Breast epithelium (tissue), 4 donors: ENCODE measurements around the gene STIM1. TPM values are rescaled to one million over a fixed set of nuclear protein-coding genes. Genes with fewer than 3 reads are reported as not detected.

Experiments
- DNase-seq, 2 donors: peaks; one replicate each; pipeline ENCODE4 v3.0.0-alpha.2; 2019; ENCODE audit warnings: low spot score in 2 of 2
- H3K27ac ChIP-seq, 2 donors: fragments of 200-600 bp; sonication (generic) in 1 of 2; one replicate each; pipeline ENCODE4 v1.5.1; 2016 to 2019; ENCODE audit warnings: mild to moderate bottlenecking in 1 of 2
- H3K27me3 ChIP-seq, 2 donors: fragments of 200-600 bp; sonication (generic) in 1 of 2; one replicate each; pipeline versions ENCODE4 v1.5.1 to v1.6.0; 2017 to 2019; ENCODE audit warnings: control low read depth in 1 of 2, mild to moderate bottlenecking in 1 of 2
- H3K36me3 ChIP-seq: fragments of 200-600 bp; one replicate; pipeline ENCODE4 v1.5.1; 2019
- H3K4me1 ChIP-seq, 2 donors: fragments of 200-600 bp; sonication (generic); one replicate each; pipeline ENCODE4 v1.5.1; 2016 to 2019; ENCODE audit warnings: control low read depth in 1 of 2
- H3K4me3 ChIP-seq, 3 donors: fragments of 200-600 bp; sonication (generic); 1 replicate in 2 of 3; 2 replicates in 1 of 3; pipeline ENCODE4 v1.5.1; 2016 to 2019; ENCODE audit warnings: mild to moderate bottlenecking in 3 of 3, moderate library complexity in 2 of 3
- H3K9me3 ChIP-seq, 2 donors: fragments of 200-600 bp; sonication (generic) in 1 of 2; one replicate each; pipeline ENCODE4 v1.5.1; 2016 to 2019; ENCODE audit warnings: control low read depth in 1 of 2
- POLR2A ChIP-seq: fragments of 450-650 bp; IDR thresholded peaks from one replicate; pipeline ENCODE4 v1.6.1; 2016; ENCODE audit warnings: antibody characterized with exemption, mild to moderate bottlenecking, moderate library complexity
- POLR2AphosphoS5 ChIP-seq, 3 donors: sonication (generic); formaldehyde crosslinking; IDR thresholded peaks; one replicate each; pipeline ENCODE4 v1.6.1; 2017; ENCODE audit warnings: antibody characterized with exemption in 3 of 3
- intact Hi-C: fragments of 100-400 bp; cut with DNase I; formaldehyde crosslinking; loops from one replicate; pipeline ENCODE4 v1.15.1; 2023; ENCODE audit warnings: low total_unique reads
- total RNA-seq, 3 donors: library from RNA; depleted of rRNA; stranded (reverse); fragments of >200 nt; gene quantifications; one replicate each; pipeline ENCODE4 v1.1.0, GENCODE V29; 2016
- TF ChIP-seq, protein P1 (sequence below), 3 donors: fragments of 450-650 bp; IDR thresholded peaks; one replicate each; pipeline ENCODE4 v1.5.1; 2016 to 2017; ENCODE audit warnings: antibody characterized with exemption in 3 of 3, mild to moderate bottlenecking in 3 of 3, moderate library complexity in 3 of 3

The STIM1 gene
- total RNA-seq, 3 donors from 2014 or later: 44.2 to 68.2 (median 47.9) TPM

GRCh38 chr11:4076774-4077173, 221.3 kb downstream of the STIM1 start:
- Histone ChIP-seq H3K9me3 (no peaks in the 10 kb centered on the region), H3K27me3 (no peaks in the 10 kb centered on the region), H3K4me1 (peaks cover 0 to 4% of the 10 kb centered on the region in 2 donors), H3K36me3 (no peaks in the 10 kb centered on the region), H3K4me3 (no peak overlapping the region), H3K27ac (no peak overlapping the region)
- TF ChIP-seq POLR2AphosphoS5 (IDR thresholded peaks at IDR 0.05) (no peak), POLR2A (no peak)
- TF ChIP-seq, protein P1, sequence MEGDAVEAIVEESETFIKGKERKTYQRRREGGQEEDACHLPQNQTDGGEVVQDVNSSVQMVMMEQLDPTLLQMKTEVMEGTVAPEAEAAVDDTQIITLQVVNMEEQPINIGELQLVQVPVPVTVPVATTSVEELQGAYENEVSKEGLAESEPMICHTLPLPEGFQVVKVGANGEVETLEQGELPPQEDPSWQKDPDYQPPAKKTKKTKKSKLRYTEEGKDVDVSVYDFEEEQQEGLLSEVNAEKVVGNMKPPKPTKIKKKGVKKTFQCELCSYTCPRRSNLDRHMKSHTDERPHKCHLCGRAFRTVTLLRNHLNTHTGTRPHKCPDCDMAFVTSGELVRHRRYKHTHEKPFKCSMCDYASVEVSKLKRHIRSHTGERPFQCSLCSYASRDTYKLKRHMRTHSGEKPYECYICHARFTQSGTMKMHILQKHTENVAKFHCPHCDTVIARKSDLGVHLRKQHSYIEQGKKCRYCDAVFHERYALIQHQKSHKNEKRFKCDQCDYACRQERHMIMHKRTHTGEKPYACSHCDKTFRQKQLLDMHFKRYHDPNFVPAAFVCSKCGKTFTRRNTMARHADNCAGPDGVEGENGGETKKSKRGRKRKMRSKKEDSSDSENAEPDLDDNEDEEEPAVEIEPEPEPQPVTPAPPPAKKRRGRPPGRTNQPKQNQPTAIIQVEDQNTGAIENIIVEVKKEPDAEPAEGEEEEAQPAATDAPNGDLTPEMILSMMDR (IDR thresholded peaks at IDR 0.05): no peak
- intact Hi-C loops: no loop called here
- no peak for DNase-seq

DNA sequence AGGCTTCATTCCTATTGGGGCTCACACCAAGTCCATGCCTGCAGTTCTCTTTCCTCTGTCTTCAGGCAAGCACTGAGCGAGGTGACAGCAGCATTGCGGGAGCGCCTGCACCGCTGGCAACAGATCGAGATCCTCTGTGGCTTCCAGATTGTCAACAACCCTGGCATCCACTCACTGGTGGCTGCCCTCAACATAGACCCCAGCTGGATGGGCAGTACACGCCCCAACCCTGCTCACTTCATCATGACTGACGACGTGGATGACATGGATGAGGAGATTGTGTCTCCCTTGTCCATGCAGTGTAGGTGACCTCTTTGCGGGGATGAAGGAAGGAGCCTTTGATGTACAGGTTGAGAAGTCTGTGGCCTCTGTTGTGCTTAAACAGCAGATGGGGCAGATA, 227.7 kb downstream of the STIM1 start:
- Histone ChIP-seq H3K27me3 (no peaks in the 10 kb centered on the region), H3K4me1 (no peaks in the 10 kb centered on the region), H3K4me3 (no peak overlapping the region), H3K27ac (no peak overlapping the region), H3K9me3 (no peaks in the 10 kb centered on the region), H3K36me3 (no peaks in the 10 kb centered on the region)
- TF ChIP-seq POLR2AphosphoS5 (IDR thresholded peaks at IDR 0.05): no peak
- no peak for DNase-seq
- intact Hi-C loops: no loop called here

DNA sequence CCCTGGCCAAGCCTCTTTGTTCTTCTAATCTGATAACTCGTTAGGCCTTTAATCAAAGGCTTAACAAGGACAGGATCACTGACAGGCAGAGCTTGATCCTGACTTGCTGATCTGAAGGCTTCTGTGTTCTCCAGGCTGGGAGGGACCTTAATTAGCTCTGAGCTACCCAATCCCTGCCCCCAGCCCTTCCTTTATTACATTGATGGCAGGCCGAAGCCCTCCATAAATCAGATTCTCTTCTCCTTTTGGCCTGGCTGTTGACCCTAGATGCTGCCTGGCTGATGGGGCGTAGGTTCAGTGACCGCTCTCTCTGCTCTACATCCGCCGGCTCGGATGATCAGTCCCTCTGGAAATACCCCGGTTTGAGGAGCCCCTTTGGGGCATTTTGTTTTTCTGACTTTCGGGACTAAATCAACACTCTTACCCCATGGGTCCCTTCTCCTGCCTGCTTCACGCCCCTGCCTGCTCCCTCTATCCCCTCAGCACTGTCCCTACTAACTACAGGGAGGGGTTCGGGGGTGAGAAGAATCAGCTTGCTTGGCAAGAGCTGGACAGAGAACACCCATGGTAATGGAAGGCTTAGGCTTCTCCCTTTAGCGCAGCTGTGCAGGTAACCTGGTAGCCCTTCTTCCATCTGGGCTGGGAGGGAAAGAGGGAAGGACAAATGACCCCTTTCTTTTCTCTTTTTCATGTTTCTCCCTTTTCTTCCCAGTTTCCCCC, 229.1 kb downstream of the STIM1 start:
- no peak overlapping the region for H3K4me3 ChIP-seq
- no peaks in the 10 kb centered on the region for H3K4me1 ChIP-seq
- H3K27ac ChIP-seq: no peak overlapping the region
- no peaks in the 10 kb centered on the region for H3K9me3 ChIP-seq
- H3K36me3 ChIP-seq: no peaks in the 10 kb centered on the region
- no peak for DNase-seq
- TF ChIP-seq POLR2AphosphoS5 (IDR thresholded peaks at IDR 0.05) (no peak), POLR2A (no peak)
- intact Hi-C loops: no loop called here
- no peaks in the 10 kb centered on the region for H3K27me3 ChIP-seq

DNA sequence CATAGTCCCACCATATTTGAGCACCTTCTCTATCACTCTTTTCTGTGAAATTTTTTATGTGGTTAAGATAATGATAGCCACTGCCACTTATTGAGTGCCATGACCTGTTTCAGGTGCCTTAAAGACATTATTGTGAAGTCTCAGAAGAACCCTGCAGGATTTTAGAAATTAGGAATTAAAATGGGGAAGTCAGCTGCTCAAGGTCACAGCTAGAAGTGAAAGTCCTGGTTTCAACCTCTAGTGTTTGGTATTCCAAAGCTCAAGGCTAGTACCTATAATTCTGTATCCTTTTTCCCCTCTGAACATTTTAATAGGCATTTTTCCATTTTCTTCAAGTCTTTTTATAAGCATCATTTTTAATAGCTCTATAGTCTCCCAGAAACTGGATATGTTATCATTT, 230.1 kb downstream of the STIM1 start:
- Histone ChIP-seq H3K4me1 (no peaks in the 10 kb centered on the region), H3K36me3 (no peaks in the 10 kb centered on the region), H3K27me3 (no peaks in the 10 kb centered on the region), H3K27ac (no peak overlapping the region), H3K4me3 (no peak overlapping the region), H3K9me3 (no peaks in the 10 kb centered on the region)
- DNase-seq: no peak
- TF ChIP-seq, protein P1 (IDR thresholded peaks at IDR 0.05): no peak
- no peak for TF ChIP-seq POLR2A
- no peak for TF ChIP-seq POLR2AphosphoS5 (IDR thresholded peaks at IDR 0.05)
- intact Hi-C loops: no loop called here

DNA sequence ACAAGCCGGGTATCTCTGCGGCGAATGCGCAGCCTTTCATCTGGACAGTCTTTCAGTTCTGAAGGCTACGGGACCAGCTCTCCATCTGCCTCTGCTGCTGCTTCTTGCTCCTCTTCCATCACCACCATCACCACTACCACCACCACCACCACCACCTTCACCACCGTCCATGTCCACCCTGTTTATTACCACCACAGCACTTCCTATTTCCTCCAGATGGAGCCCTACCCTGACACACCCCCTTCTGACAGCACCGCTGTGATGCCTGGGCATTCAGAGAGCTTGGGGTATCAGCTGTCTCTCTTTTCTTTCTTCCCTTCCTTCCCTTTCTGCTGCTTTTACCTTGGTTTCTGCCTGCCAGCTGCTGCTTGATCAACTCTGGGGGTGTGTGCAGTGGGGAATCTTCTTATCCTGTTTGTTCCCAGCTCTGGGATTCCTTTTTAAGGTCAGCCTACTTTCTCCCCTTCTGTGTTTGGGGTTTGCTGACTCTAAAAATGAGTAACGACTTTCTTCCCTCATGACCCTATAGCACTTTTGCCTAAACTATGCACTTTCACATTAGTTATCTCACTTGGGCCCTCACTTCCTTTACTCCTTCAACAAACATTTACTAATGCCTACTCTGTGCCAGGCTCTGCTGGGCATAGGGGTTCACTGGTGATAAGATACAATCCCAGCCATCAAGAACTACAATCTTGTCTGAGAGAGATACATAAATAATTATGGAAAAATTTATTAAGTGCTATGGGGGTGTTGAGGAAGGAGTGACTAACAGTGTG, 231.3 kb downstream of the STIM1 start:
- no peaks in the 10 kb centered on the region for H3K36me3 ChIP-seq
- H3K4me1 ChIP-seq: no peaks in the 10 kb centered on the region
- no peaks in the 10 kb centered on the region for H3K9me3 ChIP-seq
- TF ChIP-seq POLR2AphosphoS5 (IDR thresholded peaks at IDR 0.05) (no peak), POLR2A (no peak)
- TF ChIP-seq, protein P1 (IDR thresholded peaks at IDR 0.05): no peak
- H3K27me3 ChIP-seq: no peaks in the 10 kb centered on the region
- intact Hi-C loops: no loop called here
- no peak for DNase-seq
- no peak overlapping the region for H3K4me3 ChIP-seq
- no peak overlapping the region for H3K27ac ChIP-seq

DNA sequence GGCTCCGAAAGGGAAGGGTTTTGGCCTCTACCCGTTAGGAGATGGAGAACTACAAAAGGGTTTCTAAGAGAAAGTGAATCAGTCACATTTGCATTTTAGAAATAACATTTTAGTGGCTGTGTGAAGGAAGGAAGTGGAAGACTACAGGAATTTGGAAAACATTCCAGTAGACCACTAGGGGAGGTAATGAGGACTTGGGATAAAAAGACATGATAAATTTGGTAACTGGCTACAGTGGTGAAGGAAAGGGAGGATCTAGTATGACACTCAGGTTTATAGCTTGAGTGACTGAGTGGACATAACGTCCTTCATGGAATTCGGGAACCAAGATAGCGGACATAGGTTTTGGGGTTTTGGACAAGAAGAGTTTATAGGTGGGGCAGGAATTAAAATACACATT, 232.1 kb downstream of the STIM1 start:
- H3K36me3 ChIP-seq: no peaks in the 10 kb centered on the region
- no peak overlapping the region for H3K4me3 ChIP-seq
- no peaks in the 10 kb centered on the region for H3K4me1 ChIP-seq
- no peak for TF ChIP-seq POLR2A
- TF ChIP-seq, protein P1 (IDR thresholded peaks at IDR 0.05): no peak
- TF ChIP-seq POLR2AphosphoS5 (IDR thresholded peaks at IDR 0.05): no peak
- H3K27ac ChIP-seq: no peak overlapping the region
- DNase-seq: no peak
- no peaks in the 10 kb centered on the region for H3K9me3 ChIP-seq
- no peaks in the 10 kb centered on the region for H3K27me3 ChIP-seq
- intact Hi-C loops: no loop called here
